HCT116 (cell line): ENCODE measurements around the gene TMEM187.

Source experiments
- POLR2A ChIP-seq: IDR thresholded peaks from 2 replicates; pipeline ENCODE4 v1.7.0; 2011; ENCODE audit warnings: borderline replicate concordance; ENCODE audit not compliant: insufficient read depth, insufficient read length; ENCODE audit errors: extremely low read depth
- RAD21 ChIP-seq: IDR thresholded peaks from 2 replicates; pipeline ENCODE4 v1.6.1; 2012; ENCODE audit warnings: low read depth, mild to moderate bottlenecking

GRCh38 chrX:154029439-154029838, 56.9 kb downstream of the TMEM187 start:
- no peak for TF ChIP-seq POLR2A
- TF ChIP-seq RAD21: no peak
